Upper lobe of left lung (tissue), 6 donors: ENCODE measurements around the gene GTF2IRD1. TPM values are rescaled to one million over a fixed set of nuclear protein-coding genes. Genes with fewer than 3 reads are reported as not detected.
A peak's percentile ranks its signal among the peaks of the same experiment; 100 is the strongest.

Source experiments
- ATAC-seq, 2 donors: fragments of 200-7000 bp; cut with Tn5 transposase; one replicate each; pipeline ENCODE4 v1.9.1; 2022; ENCODE audit warnings: mild to moderate bottlenecking in 2 of 2, moderate library complexity in 2 of 2; ENCODE audit not compliant: low FRiP score in 2 of 2
- DNase-seq, 2 donors: peaks; one replicate each; pipeline ENCODE4 v3.0.0-alpha.2; 2019 to 2020
- H3K27ac ChIP-seq, 4 donors: fragments of 200-600 bp; sonication (generic); one replicate each; pipeline ENCODE4 v1.5.1; 2016 to 2019
- H3K27me3 ChIP-seq, 4 donors: fragments of 200-600 bp; sonication (generic); one replicate each; pipeline ENCODE4 v1.5.1; 2017 to 2019
- H3K36me3 ChIP-seq, 4 donors: fragments of 200-600 bp; sonication (generic); one replicate each; pipeline ENCODE4 v1.5.1; 2016 to 2019
- H3K4me1 ChIP-seq, 4 donors: fragments of 200-600 bp; sonication (generic); one replicate each; pipeline ENCODE4 v1.5.1; 2018 to 2019
- H3K4me3 ChIP-seq, 4 donors: fragments of 200-600 bp; sonication (generic); one replicate each; pipeline ENCODE4 v1.5.1; 2017 to 2019; ENCODE audit warnings: mild to moderate bottlenecking in 2 of 4, moderate library complexity in 1 of 4
- H3K9me3 ChIP-seq, 4 donors: fragments of 200-600 bp; sonication (generic); one replicate each; pipeline ENCODE4 v1.5.1; 2018 to 2019
- EP300 ChIP-seq, 4 donors: sonication (generic); formaldehyde crosslinking; IDR thresholded peaks; one replicate each; pipeline ENCODE4 v1.5.1; 2017; ENCODE audit warnings: antibody characterized with exemption in 4 of 4, control low read depth in 2 of 4
- POLR2A ChIP-seq, 4 donors: fragments of 450-650 bp; IDR thresholded peaks; one replicate each; pipeline ENCODE4 v1.5.1; 2016 to 2017; ENCODE audit warnings: antibody characterized with exemption in 4 of 4, mild to moderate bottlenecking in 2 of 4
- POLR2AphosphoS5 ChIP-seq, 2 donors: sonication (generic); formaldehyde crosslinking; IDR thresholded peaks; one replicate each; pipeline ENCODE4 v1.5.1; 2017; ENCODE audit warnings: antibody characterized with exemption in 2 of 2
- WGBS, 2 donors: methylation state at CpG; one replicate each; pipeline ENCODE4 v1.1.5; 2017 to 2018; 5-methylcytosine and 5-hydroxymethylcytosine counted together
- total RNA-seq, 6 donors: library from RNA; depleted of rRNA in 4 of 6; stranded (reverse); fragments of >200 nt in 4 of 6; gene quantifications; one replicate each; pipeline versions ENCODE4 v1.1.0 to v1.2.1, GENCODE V29; 2016 to 2021
- TF ChIP-seq, protein P1 (sequence below), 6 experiments: fragments of 450-650 bp in 4 of 6; fragments of 200-600 bp in 2 of 6; sonication (generic) in 2 of 6; IDR thresholded peaks; one replicate each; pipeline ENCODE4 v1.5.1; 2016 to 2019; ENCODE audit warnings: antibody characterized with exemption in 6 of 6
- donor health status: DM: no; HTN: no; CAD: no; lungs with moderate emphysema.
- donor health status: DM: no; HTN: yes; CAD: no; lungs with severe emphysema.

GTF2IRD1 gene
- total RNA-seq, 6 donors from 2014 or later, result 16.4 to 41.9 (median 28.1) TPM

DNA sequence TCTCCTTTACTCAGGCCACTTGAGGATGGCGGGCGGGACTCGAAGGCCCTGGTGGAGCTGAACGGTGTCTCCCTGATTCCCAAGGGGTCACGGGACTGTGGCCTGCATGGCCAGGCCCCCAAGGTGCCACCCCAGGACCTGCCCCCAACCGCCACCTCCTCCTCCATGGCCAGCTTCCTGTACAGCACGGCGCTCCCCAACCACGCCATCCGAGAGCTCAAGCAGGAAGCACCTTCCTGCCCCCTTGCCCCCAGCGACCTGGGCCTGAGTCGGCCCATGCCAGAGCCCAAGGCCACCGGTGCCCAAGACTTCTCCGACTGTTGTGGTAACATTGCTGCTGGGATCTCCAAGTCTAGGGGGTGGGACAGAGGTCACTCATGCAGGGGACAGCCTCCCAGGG lies 65.7 kb downstream of the GTF2IRD1 start:
- no peak for TF ChIP-seq EP300 (IDR thresholded peaks at IDR 0.05)
- TF ChIP-seq POLR2A (IDR thresholded peaks at IDR 0.05), result no peak
- no peak for TF ChIP-seq POLR2AphosphoS5 (IDR thresholded peaks at IDR 0.05)
- TF ChIP-seq, protein P1, sequence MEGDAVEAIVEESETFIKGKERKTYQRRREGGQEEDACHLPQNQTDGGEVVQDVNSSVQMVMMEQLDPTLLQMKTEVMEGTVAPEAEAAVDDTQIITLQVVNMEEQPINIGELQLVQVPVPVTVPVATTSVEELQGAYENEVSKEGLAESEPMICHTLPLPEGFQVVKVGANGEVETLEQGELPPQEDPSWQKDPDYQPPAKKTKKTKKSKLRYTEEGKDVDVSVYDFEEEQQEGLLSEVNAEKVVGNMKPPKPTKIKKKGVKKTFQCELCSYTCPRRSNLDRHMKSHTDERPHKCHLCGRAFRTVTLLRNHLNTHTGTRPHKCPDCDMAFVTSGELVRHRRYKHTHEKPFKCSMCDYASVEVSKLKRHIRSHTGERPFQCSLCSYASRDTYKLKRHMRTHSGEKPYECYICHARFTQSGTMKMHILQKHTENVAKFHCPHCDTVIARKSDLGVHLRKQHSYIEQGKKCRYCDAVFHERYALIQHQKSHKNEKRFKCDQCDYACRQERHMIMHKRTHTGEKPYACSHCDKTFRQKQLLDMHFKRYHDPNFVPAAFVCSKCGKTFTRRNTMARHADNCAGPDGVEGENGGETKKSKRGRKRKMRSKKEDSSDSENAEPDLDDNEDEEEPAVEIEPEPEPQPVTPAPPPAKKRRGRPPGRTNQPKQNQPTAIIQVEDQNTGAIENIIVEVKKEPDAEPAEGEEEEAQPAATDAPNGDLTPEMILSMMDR (IDR thresholded peaks at IDR 0.05), result no peak
- Histone ChIP-seq H3K4me3 (no peak overlapping the region), H3K27ac (no peak overlapping the region), H3K4me1 (no peaks in the 10 kb centered on the region), H3K36me3 (peaks cover 0 to 68% (median 30%) of the 10 kb centered on the region in 4 donors), H3K27me3 (no peaks in the 10 kb centered on the region), H3K9me3 (peaks cover 0 to 8% (median 4%) of the 10 kb centered on the region in 4 donors)
- DNase-seq (no peak), ATAC-seq (no peak)
- WGBS, 2 donors, result 89 to 95% methylated on average over 11 to 13 of the region's 14 CpGs

DNA sequence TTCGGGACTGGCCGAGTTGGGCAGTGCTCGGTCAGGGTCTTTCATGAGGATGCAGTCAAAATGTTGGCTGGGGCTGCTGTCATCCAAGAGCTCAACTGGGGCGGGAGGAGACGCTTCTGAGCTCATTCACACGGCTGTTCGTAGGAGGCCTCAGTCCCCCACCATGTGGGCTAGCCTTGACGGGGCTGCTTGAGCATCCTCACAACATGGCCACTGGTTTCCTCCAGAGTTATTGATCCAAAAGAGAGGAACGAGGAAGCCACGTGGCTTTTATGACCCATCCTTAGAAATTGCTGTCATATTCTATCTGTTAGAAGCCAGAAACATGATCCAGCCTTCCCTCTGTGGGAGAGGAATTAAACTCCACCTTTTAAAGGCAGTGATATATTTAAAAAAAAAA lies 68.1 kb downstream of the GTF2IRD1 start:
- Histone ChIP-seq H3K4me3 (no peak overlapping the region), H3K4me1 (no peaks in the 10 kb centered on the region), H3K36me3 (peaks cover 0 to 57% (median 27%) of the 10 kb centered on the region in 4 donors), H3K27ac (no peak overlapping the region), H3K27me3 (no peaks in the 10 kb centered on the region), H3K9me3 (peaks cover 0 to 8% (median 4%) of the 10 kb centered on the region in 4 donors)
- no peak for ATAC-seq
- 92 to 96% methylated on average over 9 to 10 of the region's 10 CpGs for WGBS, 2 donors
- no peak for DNase-seq
- TF ChIP-seq POLR2A (IDR thresholded peaks at IDR 0.05) (no peak), EP300 (IDR thresholded peaks at IDR 0.05) (no peak), POLR2AphosphoS5 (IDR thresholded peaks at IDR 0.05) (no peak)
- TF ChIP-seq, protein P1 (IDR thresholded peaks at IDR 0.05), result no peak

DNA sequence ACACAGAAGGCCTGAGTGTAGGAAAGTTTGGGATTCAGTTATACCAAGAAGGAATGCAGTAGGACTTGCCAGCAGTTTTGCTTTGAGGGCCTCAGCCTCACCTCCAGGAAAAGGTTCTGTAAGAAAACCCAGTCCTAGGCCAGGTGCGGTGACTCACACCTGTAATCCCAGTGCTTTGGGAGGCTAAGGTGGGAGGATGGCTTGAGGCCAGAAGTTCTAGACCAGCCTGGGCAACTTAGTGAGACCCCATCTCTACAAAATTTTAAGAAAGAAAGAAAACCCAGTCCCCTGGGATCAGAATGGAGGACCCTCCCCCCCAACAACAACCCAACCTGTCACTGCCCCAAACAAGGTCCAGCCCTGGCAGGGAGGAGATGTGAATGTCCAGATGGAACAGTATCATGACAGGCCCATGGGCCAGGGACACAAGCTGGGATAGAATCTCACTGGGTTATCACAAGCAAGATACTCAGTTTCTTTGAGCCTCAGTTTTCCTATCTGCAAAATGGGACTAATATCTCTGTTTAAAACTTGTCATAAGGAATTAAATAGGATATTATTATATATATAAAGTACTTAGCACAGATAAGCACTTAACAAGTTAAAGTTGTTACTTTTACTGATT lies 68.7 kb downstream of the GTF2IRD1 start:
- Histone ChIP-seq H3K9me3 (peaks cover 0 to 8% (median 4%) of the 10 kb centered on the region in 4 donors), H3K27me3 (no peaks in the 10 kb centered on the region), H3K4me1 (no peaks in the 10 kb centered on the region), H3K36me3 (peaks cover 0 to 57% (median 28%) of the 10 kb centered on the region in 4 donors), H3K4me3 (no peak overlapping the region), H3K27ac (no peak overlapping the region)
- TF ChIP-seq POLR2AphosphoS5 (IDR thresholded peaks at IDR 0.05) (no peak), POLR2A (IDR thresholded peaks at IDR 0.05) (no peak), EP300 (IDR thresholded peaks at IDR 0.05) (no peak)
- TF ChIP-seq, protein P1 (IDR thresholded peaks at IDR 0.05), result no peak
- no peak for DNase-seq
- no peak for ATAC-seq
- WGBS, 2 donors, result 92 to 94% methylated on average over 1 of the region's 1 CpG

DNA sequence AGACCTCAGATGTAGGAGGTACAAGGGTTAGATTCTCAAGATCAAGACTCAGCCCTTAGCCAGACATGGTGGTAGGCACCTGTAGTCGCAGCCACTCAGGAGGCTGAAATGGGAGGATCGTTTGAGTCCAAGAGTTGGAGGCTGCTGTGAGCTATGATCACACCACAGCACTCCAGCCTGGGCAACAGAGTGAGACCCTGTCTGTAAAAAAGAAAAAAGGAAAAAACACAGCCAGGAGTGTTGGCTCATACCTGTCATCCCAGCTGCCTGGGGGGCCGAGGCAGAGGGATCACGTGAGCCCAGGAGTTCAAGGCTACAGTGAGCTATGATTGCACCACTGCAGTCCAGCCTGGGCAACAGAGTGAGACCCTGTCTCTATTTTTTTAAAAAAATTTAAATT lies 69.3 kb downstream of the GTF2IRD1 start:
- no peak for DNase-seq
- TF ChIP-seq POLR2A (IDR thresholded peaks at IDR 0.05) (no peak), POLR2AphosphoS5 (IDR thresholded peaks at IDR 0.05) (no peak), EP300 (IDR thresholded peaks at IDR 0.05) (no peak)
- TF ChIP-seq, protein P1 (IDR thresholded peaks at IDR 0.05), result no peak
- H3K9me3 ChIP-seq, result peaks cover 0 to 8% (median 4%) of the 10 kb centered on the region in 4 donors
- H3K27me3 ChIP-seq, result no peaks in the 10 kb centered on the region
- peaks cover 0 to 53% (median 28%) of the 10 kb centered on the region in 4 donors for H3K36me3 ChIP-seq
- H3K27ac ChIP-seq, result no peak overlapping the region
- no peak overlapping the region for H3K4me3 ChIP-seq
- WGBS, 2 donors, result 93 to 97% methylated on average over 4 of the region's 4 CpGs
- H3K4me1 ChIP-seq, result no peaks in the 10 kb centered on the region
- no peak for ATAC-seq

DNA sequence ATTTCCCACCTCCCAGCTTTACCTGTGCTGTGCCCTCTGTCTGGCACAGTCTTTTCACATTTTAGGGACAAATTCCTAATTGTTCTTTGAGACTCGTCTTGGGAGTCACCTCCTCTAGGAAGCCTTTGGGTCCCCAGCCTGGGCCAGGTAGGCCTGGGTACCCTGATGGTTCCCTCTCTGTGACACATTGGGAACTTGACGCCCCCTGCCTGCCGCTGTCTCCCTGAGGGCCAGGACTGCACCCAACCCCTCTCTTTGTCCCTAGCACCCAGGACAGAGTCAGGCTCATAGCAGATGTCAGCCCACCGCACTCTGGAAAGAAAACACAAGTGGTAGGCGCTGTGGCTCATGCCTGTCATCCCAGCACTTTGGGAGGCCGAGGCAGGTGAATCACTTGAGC lies 71.4 kb downstream of the GTF2IRD1 start:
- 90 to 94% methylated on average over 4 to 6 of the region's 6 CpGs for WGBS, 2 donors
- ATAC-seq (no peak), DNase-seq (no peak)
- Histone ChIP-seq H3K27me3 (no peaks in the 10 kb centered on the region), H3K36me3 (peaks cover 0 to 40% (median 25%) of the 10 kb centered on the region in 4 donors), H3K9me3 (peaks cover 0 to 8% (median 4%) of the 10 kb centered on the region in 4 donors), H3K4me3 (no peak overlapping the region), H3K27ac (no peak overlapping the region), H3K4me1 (no peaks in the 10 kb centered on the region)
- TF ChIP-seq, protein P1 (IDR thresholded peaks at IDR 0.05), result peak in 1 of 6 experiments; percentile 6
- TF ChIP-seq POLR2A (IDR thresholded peaks at IDR 0.05), result no peak
